Stimulated activated CD8-positive, alpha-beta memory T cell treated with anti-CD3 and anti-CD28 coated beads, Interleukin-15, amount 100 ng/mL, for 4 hours (primary cell): Measurements from ENCODE around the gene DACT1.

Experiments
- DNase-seq, 2 donors: peaks; one replicate each; pipeline ENCODE4 v3.0.0-alpha.2; 2020; ENCODE audit warnings: low read depth in 2 of 2

The DACT1 gene

DNA sequence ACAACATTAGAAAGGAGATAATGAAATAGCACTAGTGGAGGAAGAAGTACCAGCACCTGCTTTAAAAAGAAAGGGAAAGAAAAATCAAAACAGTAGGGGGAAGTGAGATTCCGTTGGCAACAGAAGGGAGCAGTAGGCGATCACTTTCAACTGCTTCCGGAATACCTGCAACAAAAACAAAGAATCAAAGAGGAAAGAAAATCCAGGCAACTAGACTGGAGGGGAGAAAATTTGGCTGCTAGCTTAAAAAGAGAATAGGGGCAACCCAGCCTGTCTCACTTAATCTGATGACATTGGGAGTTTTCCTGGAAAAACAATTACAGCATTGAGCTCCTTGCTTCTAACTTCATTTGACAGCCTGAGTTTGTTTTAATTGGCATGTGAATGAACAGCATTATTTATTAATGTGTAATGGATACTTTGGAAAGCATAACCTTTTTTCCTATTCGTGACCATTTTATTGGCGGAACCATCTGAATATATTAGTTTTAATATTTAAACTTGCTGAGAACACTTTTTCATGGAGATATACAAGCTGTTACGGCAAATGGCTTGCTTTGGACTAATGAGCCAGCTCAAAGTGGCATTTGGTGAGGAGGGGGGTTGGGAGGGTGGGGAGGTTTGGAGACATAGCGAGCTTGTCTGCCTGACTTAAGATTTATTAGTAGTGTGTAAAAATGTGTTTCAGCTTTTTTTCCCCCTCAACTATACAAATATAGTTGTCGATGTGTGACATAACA is 2.5 kb upstream of the DACT1 start:
- DNase-seq = no peak

DNA sequence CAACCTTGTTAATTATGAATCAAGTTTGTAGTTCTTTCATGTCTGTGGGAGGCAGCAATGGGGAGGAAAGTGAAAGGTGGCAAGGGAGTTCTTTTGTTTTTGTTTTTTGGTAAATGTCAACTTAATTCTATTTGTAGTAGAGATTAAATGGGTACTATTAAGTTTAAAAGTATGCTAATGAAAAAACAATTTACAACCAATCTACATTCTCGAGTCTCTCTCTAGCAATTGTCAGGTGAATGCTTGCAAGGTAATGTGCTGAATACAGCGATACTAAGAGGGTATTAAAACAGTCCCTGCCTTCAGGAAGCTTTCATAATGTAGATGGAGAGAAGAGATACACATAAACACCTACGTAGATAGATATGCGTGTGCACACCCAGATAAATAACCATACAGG is 1.6 kb upstream of the DACT1 start:
- no peak for DNase-seq

DNA sequence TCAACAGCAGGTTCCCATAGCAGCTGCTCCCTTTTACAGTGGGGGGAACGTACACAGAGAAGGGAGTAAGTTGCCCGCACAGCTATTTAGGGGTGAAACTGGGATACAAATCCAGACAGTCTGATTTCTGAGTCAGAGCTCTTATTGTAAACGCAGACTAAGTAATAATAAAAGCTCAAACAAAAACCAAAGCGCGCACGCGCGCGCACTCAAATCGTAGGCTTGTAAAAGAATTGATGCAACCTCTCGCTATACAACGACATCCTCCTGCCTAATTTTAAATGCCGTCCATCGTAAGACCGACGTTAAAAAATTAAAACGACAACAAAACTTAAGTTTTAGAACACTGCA is 747 bp upstream of the DACT1 start:
- DNase-seq = no peak

DNA sequence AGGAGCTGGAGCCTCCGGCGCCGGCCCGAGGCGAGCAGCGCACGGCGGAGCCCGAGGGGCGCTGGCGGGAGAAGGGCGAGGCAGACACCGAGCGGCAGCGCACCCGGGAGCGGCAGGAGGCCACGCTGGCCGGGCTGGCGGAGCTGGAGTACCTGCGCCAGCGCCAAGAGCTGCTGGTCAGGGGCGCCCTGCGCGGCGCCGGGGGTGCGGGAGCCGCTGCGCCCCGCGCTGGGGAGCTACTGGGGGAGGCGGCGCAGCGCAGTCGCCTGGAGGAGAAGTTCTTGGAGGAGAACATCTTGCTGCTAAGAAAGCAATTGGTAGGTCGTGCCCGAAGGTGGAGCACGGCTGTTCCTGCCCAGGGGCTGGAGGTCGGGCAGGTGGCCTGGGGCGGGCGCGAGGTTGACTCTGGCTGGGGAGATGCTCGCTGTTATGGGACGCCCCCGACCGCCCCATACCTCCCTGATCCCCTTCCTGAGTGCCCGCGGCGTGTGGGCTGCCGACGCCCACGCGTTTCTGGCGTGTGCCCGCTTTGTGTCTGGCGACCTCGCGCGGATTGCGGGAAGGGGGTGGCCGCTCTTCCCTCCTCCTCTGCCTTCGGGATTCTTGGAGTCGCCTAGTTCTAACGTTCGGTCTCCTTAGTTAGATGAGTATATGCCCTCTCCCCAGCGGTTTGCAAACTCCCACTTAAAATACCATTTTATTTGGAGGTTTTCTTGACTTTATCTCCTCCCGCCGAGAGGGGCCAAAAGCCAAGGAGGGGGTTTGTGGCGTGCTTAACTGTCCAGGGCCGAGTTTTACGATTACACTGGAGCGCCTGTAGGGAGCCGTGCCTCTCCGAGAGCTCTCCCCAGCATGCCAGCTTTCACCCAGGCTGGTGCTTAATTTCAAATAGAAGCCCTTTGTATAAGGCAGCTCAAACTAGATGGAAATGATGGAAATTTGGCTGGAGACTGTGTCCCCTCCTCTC is 752 bp downstream of the DACT1 start:
- DNase-seq = no peak

DNA sequence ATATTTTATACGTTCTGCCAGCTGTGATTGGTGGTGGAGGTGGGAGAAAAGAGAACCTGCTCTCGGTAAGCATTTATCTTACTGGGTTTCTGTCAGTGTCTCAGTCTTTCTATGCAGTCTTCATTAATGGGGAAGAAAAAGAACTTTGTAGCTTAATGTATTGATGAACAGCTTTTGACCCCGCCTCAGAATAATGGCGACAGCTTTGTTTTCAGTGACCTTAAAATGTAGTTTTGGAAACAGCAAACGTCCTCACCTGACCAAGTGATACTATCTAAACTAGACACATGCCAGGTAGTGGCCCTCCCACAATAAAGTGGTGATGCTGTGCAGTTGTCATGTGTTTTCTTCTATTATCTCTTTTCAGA is 1.4 kb downstream of the DACT1 start:
- no peak for DNase-seq

DNA sequence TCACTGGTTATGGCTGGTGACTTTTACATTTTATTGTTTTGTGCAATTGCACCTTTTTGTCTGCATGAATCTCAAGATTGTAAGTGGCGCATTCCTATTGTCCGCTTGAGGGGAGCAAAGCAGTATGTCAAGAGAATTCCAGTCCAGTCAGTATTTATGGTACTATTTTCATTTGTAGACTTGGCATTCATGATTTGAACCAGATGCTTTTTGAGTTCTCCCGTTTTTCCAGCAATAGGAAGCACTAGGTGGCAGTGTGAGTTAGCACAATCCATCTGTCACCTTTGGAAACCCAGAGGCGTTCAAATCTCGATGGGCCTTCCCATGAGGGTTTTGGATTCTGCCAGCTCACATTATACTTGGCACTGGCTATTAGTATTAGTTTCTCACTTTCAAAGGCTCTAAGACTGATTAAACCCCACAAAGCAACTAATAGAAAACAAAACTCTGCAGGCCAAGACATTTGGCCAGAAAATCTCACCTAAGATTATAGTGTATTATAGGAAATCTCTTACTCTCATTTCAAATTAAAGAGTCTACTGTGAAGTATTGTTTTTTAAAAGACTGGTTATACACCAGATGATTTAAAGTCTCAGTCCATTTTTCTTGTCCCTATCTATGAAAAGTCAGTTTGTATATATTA is 2.2 kb downstream of the DACT1 start:
- no peak for DNase-seq

DNA sequence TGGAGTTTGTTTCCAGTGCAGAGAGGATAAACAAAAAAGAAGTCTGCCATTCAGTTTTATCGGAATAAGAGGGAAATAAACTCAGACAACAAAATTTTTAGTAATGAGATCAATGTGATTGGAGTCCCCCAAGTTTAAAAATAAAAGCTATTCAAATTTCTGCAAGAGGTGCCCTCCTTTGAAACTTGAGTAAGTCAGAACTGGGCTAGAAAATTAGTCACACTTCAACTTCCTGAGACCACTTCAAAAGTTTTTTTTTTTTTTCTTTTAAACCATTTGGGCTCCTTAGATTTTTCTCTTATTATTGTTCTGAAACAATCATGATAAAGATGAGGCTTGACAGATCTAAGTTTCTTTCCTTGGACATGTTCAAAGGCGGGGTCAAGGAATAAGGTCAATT is 3.2 kb downstream of the DACT1 start:
- DNase-seq = no peak

DNA sequence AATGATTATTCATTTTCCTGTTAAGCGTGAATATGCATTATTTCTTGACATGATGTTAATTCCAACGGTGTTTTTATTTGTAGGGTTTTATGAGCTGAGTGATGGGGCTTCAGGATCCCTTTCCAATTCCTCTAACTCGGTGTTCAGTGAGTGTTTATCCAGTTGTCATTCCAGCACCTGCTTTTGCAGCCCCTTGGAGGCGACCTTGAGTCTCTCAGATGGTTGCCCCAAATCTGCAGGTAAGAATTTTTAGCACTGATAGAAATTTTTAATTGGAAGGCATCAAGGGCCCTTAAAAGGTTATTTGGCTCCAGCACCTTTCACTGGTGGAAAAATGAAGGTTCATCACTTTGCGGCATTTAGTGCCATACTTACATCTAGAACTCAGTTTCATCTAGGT is 3.7 kb downstream of the DACT1 start:
- no peak for DNase-seq

DNA sequence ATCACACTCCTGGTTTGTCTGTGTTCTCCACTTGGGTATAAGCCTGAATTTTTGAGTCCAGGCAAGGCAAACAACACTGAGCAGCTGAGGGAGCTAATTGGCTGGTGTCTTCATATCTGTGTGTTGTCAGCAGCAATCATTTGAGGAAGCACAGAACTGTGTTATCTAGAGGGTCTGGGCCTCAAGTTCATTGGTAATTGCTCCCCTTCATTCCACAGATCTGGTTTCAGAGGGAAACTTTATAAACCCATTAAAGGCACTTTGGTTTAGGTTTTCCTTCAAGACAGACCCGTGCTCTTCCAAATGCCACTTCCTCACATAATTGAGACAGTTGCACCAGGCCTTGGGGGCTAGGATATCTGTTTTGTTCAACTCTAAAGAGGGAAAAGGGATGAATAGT is 5.6 kb downstream of the DACT1 start:
- no peak for DNase-seq

DNA sequence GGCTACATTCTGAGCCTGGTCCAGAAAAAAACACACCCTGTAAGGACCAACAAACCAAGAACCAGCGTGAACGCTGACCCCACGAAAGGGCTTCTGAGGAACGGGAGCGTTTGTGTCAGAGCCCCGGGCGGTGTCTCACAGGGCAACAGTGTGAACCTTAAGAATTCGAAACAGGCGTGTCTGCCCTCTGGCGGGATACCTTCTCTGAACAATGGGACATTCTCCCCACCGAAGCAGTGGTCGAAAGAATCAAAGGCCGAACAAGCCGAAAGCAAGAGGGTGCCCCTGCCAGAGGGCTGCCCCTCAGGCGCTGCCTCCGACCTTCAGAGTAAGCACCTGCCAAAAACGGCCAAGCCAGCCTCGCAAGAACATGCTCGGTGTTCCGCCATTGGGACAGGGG is 7.9 kb downstream of the DACT1 start:
- no peak for DNase-seq

DNA sequence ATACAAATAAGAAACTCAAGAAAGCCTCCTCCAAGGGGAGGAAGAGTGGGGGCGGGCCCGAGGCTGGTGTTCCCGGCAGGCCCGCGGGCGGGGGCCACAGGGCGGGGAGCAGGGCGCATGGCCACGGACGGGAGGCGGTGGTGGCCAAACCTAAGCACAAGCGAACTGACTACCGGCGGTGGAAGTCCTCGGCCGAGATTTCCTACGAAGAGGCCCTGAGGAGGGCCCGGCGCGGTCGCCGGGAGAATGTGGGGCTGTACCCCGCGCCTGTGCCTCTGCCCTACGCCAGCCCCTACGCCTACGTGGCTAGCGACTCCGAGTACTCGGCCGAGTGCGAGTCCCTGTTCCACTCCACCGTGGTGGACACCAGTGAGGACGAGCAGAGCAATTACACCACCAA is 8.7 kb downstream of the DACT1 start:
- no peak for DNase-seq

DNA sequence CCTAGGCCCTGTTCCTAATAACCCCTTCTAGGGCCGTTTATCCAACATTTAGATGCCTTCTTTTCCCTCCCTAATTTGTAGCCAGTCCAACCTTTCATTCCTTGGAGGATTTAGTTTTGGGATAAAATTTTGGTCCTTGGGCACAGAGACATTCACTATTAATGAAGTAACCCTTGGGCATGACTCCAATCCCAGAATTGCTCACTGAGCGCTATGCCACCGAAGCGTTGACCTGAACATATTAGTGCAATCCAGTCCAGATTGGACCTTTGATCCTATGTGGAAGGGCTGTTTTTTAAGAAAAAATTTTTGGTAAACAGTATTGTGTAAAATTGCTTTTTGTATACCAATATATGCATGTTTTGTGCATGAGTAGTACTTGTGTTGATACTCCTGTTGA is 10.0 kb downstream of the DACT1 start:
- no peak for DNase-seq

DNA sequence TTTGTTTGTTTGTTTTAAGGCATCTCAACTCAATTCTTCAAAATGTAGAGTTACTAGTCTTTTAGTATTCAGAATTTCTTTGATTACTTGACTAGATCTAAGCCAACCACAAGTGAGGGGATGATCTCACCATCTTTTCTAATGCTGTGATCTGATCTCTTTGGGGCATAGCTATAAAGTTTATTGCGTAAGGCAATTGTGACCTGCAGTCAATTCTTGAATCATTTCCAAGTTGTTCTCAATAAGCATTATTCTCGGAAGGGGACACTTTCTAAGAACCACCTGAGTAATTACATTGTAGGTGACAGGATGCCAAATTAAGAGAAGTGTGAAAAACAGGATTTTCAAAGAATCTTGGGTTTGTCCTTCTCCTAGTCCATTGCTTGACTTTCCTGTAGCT is 13.1 kb downstream of the DACT1 start:
- no peak for DNase-seq

DNA sequence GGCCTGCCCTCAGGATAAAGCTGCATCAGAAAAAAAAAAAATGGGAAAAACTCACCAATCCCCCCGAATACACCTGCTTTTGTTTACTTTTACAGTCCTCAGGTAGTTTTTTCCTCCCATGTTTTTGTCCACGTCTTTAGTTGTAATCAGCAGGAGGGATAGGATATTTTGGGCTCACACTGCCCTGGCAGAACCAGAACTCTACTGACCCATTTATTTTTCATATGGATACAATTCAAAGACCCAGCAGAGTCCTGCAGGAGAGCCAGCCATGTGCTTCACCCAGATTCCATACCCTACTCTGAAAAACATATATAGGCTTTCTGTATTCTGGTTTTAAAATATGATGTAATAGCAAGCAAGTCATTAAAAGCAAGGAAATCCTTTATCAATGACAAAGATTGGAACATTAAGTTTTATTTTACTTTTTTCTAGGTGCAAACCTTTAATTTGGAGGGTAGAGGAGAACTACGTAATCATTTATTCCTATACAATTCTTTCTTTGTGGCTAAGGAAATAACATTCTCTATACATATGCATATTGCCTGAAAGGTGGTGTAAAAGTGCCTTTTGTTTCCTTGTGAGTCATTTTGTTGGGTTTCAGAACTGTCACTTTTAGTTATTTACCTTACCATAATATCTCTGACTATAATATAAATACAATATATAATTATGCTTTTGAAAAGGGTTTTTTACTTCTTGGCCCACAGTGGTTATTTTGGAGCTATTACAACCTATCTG is 19.1 kb downstream of the DACT1 start:
- DNase-seq = no peak

DNA sequence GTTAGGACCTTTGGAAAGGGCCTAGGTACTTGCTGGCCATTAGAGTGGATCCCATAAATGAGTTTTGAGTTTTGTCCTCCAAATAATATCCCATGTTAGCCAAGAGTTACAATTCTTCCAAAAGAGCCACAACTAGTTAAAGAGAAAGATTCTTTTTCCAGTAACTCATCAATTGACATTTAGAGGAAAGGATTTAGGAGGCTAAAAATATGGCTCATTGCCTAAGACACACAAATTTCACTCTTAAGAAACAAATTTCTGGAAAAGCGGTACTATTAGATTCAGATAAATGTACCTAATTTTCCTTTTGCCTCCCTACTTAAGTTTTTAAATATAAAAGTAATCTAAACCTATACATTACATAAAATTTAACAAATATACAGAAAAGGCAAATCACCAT is 21.3 kb downstream of the DACT1 start:
- DNase-seq = no peak

DNA sequence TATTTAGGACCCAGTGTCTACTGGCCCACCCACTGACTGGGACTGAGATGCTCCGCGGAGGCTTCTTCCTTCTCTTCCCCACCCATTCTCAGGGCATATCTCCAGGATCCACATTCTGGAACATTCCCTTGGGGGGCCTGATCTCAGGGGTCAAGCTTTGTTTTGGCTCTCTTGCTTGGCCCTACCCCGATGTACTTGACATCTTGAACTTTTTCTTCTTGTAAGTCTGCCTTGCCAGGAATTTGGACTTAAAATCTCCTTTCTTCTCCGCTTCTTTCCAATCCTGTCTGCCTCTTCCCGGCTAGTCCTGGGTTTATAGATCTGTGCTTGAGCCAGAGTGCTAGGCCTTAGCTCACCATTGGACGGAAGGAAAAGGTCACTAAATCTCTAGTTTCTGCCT is 22.1 kb downstream of the DACT1 start:
- DNase-seq = no peak

DNA sequence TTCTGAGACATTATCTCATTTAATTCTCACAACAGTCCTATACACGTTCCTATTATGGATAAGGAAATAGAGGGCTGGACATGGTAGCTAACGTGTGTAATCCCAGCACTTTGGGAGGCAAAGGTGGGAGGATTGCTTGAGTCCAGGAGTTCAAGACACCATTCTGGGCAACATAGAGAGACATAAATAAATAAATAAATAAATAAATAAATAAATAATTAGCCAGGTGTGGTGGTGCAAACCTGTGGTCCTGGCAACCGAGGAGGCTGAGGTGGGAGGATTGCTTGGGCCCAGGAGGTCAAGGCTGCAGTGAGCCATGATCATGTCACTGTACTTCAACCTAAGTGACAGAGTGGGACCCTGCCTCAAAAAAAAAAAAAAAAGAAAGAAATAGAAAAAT is 22.6 kb downstream of the DACT1 start:
- no peak for DNase-seq

DNA sequence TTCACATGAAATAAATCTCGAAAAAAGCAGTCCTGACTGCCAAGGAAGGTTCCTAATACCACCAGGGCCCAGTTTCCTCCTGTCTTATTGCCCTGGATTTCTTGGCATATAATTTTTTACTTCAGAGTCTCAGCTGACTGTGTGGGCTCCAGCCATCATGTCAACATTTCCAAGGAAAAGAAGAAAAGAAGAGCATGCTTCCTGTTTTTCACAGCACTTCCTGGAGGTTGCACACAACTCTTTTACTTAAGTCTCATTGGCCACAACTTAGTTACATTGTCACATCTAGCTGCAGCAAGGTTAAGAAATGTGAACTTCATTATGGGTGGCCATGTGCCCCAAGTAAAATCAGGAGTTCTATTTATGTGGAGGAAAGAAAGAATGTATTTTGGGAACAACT is 24.3 kb downstream of the DACT1 start:
- DNase-seq = no peak

DNA sequence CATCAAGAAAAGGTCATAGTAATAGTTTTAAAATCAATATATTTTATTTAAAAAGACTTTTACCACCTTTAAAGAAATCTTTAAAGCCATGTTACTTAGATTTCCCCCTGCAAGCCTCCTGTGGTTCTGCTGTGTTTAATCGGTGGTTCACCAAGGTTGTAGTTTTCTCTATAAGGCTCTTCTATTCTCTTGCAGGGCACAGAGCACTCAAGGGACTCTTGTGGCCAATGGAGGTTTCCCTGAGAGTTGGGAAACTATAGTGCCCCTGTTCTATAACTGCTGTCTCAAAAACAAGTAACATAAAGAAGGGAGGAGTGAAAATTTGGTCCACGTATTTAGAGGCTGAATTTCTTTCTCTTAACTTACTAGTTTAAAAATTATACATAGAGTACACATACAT is 25.0 kb downstream of the DACT1 start:
- DNase-seq = no peak

DNA sequence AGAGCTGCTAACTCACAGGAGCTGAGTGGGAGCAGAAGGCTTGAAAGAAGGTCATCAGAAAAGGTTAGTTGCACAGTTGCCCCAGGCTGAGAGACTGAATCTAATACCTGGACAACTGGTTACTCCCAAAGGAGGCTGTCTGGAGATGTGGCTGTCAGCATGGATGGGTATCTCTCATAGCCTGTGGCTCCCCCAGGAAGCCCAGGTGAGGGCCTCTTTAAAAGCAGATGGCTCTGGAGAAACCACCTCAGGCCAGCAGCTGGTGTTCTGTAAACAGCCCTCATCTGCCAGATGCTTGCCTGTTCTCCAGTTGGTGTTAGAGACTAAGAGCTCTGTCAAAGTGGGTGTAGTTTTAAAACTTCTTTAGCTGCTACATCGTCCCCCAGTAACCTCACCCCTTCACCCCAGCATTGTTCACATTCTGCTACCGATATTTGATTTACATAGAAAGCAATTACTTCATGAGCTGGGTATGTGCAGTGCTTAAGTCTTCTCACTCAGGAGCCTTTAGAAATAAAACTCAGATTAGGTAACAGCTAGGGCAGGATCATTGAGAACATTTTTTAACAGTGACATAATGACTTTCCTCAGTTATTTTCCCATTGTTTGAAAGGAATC is 25.8 kb downstream of the DACT1 start:
- no peak for DNase-seq

DNA sequence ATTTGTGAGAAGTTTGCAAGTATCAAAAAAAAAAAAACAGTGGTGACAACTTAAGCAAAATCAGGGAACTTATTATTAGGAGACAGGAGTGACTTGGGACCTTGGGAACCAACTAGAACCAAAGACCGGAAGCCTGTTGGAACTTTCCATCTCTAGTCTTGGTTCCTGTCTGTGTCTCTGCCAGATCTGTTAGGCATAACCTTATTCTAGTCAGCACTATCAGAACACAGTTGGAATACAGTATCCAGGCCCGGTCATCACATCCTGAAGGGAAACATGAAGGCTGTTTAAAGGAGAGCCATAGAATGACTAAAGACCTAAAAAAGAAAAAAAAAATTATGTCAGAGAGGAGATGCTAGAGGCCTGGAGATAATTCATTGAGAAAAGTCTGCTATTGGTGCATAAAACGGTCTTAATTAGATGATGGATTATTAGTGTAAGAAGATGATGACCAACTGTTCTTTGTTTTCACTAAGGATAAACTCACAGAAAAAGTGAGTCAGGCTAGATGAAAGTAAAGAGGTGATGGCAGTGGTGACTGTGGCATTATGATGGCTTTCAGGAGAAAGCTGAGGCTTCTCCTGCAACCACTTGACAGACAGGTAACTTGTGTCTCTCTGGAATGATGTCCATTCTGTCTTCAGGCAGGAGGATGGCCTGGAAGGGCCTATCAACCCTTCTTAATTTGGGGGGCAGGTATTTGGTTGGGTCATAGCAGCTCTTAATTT is 28.2 kb downstream of the DACT1 start:
- DNase-seq = no peak
